ENCODE measurements around the gene PID1. TPM values are rescaled to one million over a fixed set of nuclear protein-coding genes. Genes with fewer than 3 reads are reported as not detected.

The PID1 gene
- total RNA-seq, 1 experiment from 2014 or later = 0.31 TPM

GRCh38 chr2:229127471-229127870 is 143.6 kb downstream of the PID1 start:
- CTCF ChIA-PET = no interaction called here

GRCh38 chr2:229126066-229126465 is 145.0 kb downstream of the PID1 start:
- no peaks in the 10 kb centered on the region for H3K4me1 Mint-ChIP-seq (ENCODE audit: low read depth, unreplicated experiment)
- no peaks in the 10 kb centered on the region for H3K27me3 Mint-ChIP-seq (ENCODE audit: unreplicated experiment)
- no TSS peak for BruUV-seq (replicated peaks)
- H3K36me3 Mint-ChIP-seq (ENCODE audit: insufficient read depth, unreplicated experiment) = no peaks in the 10 kb centered on the region
- no peak for DNase-seq
- intact Hi-C loops (cut with micrococcal nuclease; ENCODE audit: unreplicated experiment) = no loop called here
- no peak overlapping the region for H3K27ac Mint-ChIP-seq (ENCODE audit: unreplicated experiment)
- TF ChIP-seq, protein P1, sequence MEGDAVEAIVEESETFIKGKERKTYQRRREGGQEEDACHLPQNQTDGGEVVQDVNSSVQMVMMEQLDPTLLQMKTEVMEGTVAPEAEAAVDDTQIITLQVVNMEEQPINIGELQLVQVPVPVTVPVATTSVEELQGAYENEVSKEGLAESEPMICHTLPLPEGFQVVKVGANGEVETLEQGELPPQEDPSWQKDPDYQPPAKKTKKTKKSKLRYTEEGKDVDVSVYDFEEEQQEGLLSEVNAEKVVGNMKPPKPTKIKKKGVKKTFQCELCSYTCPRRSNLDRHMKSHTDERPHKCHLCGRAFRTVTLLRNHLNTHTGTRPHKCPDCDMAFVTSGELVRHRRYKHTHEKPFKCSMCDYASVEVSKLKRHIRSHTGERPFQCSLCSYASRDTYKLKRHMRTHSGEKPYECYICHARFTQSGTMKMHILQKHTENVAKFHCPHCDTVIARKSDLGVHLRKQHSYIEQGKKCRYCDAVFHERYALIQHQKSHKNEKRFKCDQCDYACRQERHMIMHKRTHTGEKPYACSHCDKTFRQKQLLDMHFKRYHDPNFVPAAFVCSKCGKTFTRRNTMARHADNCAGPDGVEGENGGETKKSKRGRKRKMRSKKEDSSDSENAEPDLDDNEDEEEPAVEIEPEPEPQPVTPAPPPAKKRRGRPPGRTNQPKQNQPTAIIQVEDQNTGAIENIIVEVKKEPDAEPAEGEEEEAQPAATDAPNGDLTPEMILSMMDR (IDR thresholded peaks at IDR 0.05; ENCODE audit: unreplicated experiment) = no peak
- H3K9me3 Mint-ChIP-seq (ENCODE audit: low read depth, unreplicated experiment) = peaks cover 2% of the 10 kb centered on the region
- CTCF ChIA-PET = no interaction called here
- no peak overlapping the region for H3K4me3 Mint-ChIP-seq (ENCODE audit: low read depth, unreplicated experiment)

More at GRCh38 chr2:229127471-229127870, 143.6 kb downstream of the PID1 start:
- intact Hi-C loops (cut with micrococcal nuclease; ENCODE audit: unreplicated experiment) = no loop called here
- no peak for DNase-seq
- TF ChIP-seq, protein P1 (IDR thresholded peaks at IDR 0.05; ENCODE audit: unreplicated experiment) = no peak
- H3K9me3 Mint-ChIP-seq (ENCODE audit: low read depth, unreplicated experiment) = peaks cover 2% of the 10 kb centered on the region
- no peaks in the 10 kb centered on the region for H3K27me3 Mint-ChIP-seq (ENCODE audit: unreplicated experiment)
- no peaks in the 10 kb centered on the region for H3K4me1 Mint-ChIP-seq (ENCODE audit: low read depth, unreplicated experiment)
- H3K27ac Mint-ChIP-seq (ENCODE audit: unreplicated experiment) = no peak overlapping the region
- no peaks in the 10 kb centered on the region for H3K36me3 Mint-ChIP-seq (ENCODE audit: insufficient read depth, unreplicated experiment)
- no peak overlapping the region for H3K4me3 Mint-ChIP-seq (ENCODE audit: low read depth, unreplicated experiment)
- BruUV-seq (replicated peaks) = no TSS peak

- no peaks in the 10 kb centered on the region for H3K27me3 Mint-ChIP-seq (ENCODE audit: unreplicated experiment)
- BruUV-seq (replicated peaks) = no TSS peak
- H3K4me3 Mint-ChIP-seq (ENCODE audit: low read depth, unreplicated experiment) = no peak overlapping the region
- H3K9me3 Mint-ChIP-seq (ENCODE audit: low read depth, unreplicated experiment) = peaks cover 2% of the 10 kb centered on the region
- no peak for DNase-seq
- TF ChIP-seq, protein P1 (IDR thresholded peaks at IDR 0.05; ENCODE audit: unreplicated experiment) = no peak
- H3K36me3 Mint-ChIP-seq (ENCODE audit: insufficient read depth, unreplicated experiment) = no peaks in the 10 kb centered on the region
- intact Hi-C loops (cut with micrococcal nuclease; ENCODE audit: unreplicated experiment) = no loop called here
- H3K27ac Mint-ChIP-seq (ENCODE audit: unreplicated experiment) = no peak overlapping the region
- H3K4me1 Mint-ChIP-seq (ENCODE audit: low read depth, unreplicated experiment) = no peaks in the 10 kb centered on the region
- CTCF ChIA-PET = no interaction called here
Observed at GRCh38 chr2:229124136-229124535, 147.0 kb downstream of the PID1 start.

- Mint-ChIP-seq H3K27me3 (ENCODE audit: unreplicated experiment) (no peaks in the 10 kb centered on the region), H3K9me3 (ENCODE audit: low read depth, unreplicated experiment) (peaks cover 7% of the 10 kb centered on the region), H3K4me3 (ENCODE audit: low read depth, unreplicated experiment) (no peak overlapping the region), H3K4me1 (ENCODE audit: low read depth, unreplicated experiment) (no peaks in the 10 kb centered on the region), H3K27ac (ENCODE audit: unreplicated experiment) (no peak overlapping the region), H3K36me3 (ENCODE audit: insufficient read depth, unreplicated experiment) (no peaks in the 10 kb centered on the region)
- DNase-seq = no peak
- CTCF ChIA-PET = no interaction called here
- BruUV-seq (replicated peaks) = no TSS peak
- TF ChIP-seq, protein P1 (IDR thresholded peaks at IDR 0.05; ENCODE audit: unreplicated experiment) = no peak
- intact Hi-C loops (cut with micrococcal nuclease; ENCODE audit: unreplicated experiment) = no loop called here
Observed at GRCh38 chr2:229118927-229119326, 152.2 kb downstream of the PID1 start.

Measured in Calu3 (cell line).